PFSK-1 (cell line): Measurements from ENCODE around the gene VKORC1L1.

Source experiments
- FOXP2 ChIP-seq: optimal IDR thresholded peaks from 2 replicates; pipeline ENCODE3; 2011; ENCODE audit warnings: borderline replicate concordance, control low read depth, inconsistent platforms; ENCODE audit not compliant: insufficient read depth; ENCODE audit errors: extremely low read length, extremely low read depth
- POLR2AphosphoS5 ChIP-seq: IDR thresholded peaks from 2 replicates; pipeline ENCODE4 v1.6.1; 2012; ENCODE audit warnings: low read depth, mild to moderate bottlenecking, control low read depth, low read length, moderate library complexity
- SIN3A ChIP-seq: IDR thresholded peaks from 2 replicates; pipeline ENCODE4 v1.6.1; 2012; ENCODE audit warnings: mild to moderate bottlenecking, low read length, moderate library complexity, borderline replicate concordance; ENCODE audit not compliant: insufficient read depth
- TAF1 ChIP-seq: IDR thresholded peaks from 2 replicates; pipeline ENCODE4 v1.6.1; 2012; ENCODE audit warnings: low read length, control low read depth, borderline replicate concordance; ENCODE audit not compliant: insufficient read depth
- TF ChIP-seq, protein P1 (sequence below), 2 experiments: IDR thresholded peaks; 2 replicates each; pipeline versions ENCODE4 v1.6.1 to v1.8.0; 2011 to 2012; ENCODE audit warnings: low read depth in 2 of 2, low read length in 2 of 2, control low read depth in 1 of 2, inconsistent platforms in 1 of 2, mild to moderate bottlenecking in 1 of 2, moderate library complexity in 1 of 2; ENCODE audit not compliant: insufficient read depth in 1 of 2

The VKORC1L1 gene

DNA sequence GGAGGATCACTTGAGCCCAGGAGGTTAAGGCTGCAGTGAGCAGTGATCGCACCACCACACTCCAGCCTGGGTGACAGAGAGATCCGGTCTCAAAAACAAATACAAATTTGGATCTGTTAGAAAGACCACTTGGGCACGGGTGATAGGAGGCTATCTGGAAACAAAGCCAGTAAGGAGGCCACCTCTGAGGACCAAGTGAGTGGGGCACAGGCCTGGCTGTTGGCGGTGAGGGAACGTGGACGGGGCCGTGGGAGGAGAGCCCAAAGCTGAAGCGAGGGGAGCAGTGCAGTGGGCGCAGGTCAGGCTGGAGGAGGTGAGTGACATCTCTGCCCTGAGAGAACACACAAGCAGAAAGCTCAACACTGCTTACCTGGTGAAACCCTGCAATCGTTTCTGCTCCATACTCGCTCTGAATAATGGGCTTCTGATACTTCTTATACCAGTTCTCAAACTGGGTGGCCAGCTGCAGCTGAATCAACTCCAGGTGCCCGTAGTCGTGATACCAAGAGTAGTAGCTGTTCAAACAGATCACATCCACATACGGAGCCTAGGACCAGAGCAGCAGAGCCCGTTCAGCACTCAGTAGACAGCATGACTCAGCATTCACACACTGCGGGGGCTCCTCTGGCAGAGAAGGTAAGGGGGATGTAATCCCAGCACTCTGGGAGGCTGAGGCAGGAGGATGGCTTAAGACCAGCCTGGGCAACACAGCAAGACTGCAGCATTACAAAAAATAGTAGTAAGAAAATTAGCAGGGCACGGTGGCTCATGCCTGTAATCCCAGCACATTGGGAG is 94.7 kb downstream of the VKORC1L1 start:
- TF ChIP-seq, protein P1, sequence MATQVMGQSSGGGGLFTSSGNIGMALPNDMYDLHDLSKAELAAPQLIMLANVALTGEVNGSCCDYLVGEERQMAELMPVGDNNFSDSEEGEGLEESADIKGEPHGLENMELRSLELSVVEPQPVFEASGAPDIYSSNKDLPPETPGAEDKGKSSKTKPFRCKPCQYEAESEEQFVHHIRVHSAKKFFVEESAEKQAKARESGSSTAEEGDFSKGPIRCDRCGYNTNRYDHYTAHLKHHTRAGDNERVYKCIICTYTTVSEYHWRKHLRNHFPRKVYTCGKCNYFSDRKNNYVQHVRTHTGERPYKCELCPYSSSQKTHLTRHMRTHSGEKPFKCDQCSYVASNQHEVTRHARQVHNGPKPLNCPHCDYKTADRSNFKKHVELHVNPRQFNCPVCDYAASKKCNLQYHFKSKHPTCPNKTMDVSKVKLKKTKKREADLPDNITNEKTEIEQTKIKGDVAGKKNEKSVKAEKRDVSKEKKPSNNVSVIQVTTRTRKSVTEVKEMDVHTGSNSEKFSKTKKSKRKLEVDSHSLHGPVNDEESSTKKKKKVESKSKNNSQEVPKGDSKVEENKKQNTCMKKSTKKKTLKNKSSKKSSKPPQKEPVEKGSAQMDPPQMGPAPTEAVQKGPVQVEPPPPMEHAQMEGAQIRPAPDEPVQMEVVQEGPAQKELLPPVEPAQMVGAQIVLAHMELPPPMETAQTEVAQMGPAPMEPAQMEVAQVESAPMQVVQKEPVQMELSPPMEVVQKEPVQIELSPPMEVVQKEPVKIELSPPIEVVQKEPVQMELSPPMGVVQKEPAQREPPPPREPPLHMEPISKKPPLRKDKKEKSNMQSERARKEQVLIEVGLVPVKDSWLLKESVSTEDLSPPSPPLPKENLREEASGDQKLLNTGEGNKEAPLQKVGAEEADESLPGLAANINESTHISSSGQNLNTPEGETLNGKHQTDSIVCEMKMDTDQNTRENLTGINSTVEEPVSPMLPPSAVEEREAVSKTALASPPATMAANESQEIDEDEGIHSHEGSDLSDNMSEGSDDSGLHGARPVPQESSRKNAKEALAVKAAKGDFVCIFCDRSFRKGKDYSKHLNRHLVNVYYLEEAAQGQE (IDR thresholded peaks at IDR 0.05; ENCODE audit: insufficient read depth in 1 of 2, low read depth in 2 of 2, low read length in 2 of 2): no peak
- TF ChIP-seq SIN3A (no peak), FOXP2 (no peak)

DNA sequence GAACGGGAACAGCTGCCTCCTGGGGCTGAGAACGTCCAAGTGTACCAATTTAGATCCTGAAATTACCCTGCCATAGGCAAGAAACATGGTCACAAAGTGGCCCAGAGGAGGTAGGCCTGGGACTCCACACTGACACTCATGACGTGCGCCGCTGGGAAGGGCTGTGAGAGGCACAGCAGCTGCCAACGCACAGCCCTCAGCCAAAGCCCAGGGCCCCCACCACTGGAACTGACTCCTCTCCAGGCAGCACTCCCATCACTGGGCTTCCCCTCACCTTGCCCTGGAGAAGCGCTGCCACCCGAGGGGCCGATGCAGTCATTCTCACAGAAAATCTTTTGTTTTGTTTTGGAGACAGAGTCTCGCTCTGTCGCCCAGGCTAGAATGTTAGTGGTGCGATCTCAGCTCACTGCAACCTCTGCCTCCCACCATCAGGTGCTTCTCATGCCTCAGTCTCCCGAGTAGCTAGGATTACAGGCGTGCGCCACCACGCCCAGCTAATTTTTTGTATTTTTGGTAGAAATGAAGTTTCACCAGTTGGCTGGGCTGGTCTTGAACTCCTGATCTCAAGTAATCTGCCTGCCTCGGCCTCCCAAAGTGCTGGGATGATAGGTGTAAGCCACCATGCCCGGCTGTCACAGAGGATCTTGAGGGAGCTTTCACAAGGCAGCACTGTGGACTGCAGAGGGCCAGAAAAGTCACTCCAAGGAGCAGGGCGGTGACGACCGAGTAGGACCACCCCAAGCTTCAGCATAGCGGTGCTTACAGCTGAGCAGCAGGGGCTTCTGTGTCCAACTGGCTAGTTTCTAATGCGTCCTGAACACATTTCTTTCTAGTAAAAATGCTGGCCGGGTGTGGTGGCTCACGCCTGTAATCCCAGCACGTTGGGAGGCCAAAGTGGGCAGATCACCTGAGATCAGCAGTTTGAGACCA is 95.6 kb downstream of the VKORC1L1 start:
- no peak for TF ChIP-seq TAF1
- TF ChIP-seq, protein P1 (IDR thresholded peaks at IDR 0.05; ENCODE audit: insufficient read depth in 1 of 2, low read depth in 2 of 2, low read length in 2 of 2): no peak
- TF ChIP-seq POLR2AphosphoS5: no peak
- no peak for TF ChIP-seq SIN3A
- no peak for TF ChIP-seq FOXP2

DNA sequence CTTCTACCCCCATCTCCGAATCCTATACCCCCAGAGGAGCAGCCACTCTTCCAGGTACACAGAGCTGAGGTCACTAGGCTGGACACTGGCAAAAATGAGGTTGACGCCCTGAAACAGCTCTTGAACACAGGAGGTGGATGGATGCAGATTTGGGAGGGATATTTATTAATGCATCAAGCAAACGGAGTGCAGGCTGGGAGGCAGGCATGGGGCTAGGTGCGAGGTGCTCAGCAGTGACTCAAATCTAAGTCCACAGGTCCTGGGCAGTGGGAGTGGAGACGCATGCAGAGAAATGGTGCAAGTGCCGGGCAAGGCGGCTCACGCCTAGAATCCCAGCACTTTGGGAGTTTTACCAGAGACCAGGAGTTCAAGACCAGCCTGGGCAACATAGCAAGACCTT is 98.1 kb downstream of the VKORC1L1 start:
- TF ChIP-seq POLR2AphosphoS5 (no peak), TAF1 (no peak), SIN3A (no peak), FOXP2 (no peak)
- TF ChIP-seq, protein P1 (IDR thresholded peaks at IDR 0.05; ENCODE audit: insufficient read depth in 1 of 2, low read depth in 2 of 2, low read length in 2 of 2): no peak

DNA sequence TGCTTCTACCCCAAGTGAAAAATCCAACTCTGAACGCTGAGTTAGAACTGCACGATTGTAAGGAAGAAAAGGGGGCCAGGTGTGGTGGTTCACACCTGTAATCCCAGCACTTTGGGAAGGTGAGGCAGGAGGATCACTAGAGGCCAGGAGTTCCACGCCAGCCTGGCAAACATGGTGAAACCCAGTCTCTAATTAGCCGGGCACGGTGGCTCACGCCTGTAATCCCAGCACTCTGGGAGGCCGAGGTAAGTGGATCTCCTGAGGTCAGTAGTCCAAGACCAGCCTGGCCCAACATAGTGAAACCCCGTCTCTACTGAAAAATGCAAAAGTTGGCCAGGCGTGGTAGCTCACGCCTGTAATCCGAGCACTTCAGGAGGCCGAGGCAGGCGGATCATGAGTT is 100.1 kb downstream of the VKORC1L1 start:
- TF ChIP-seq POLR2AphosphoS5 (no peak), TAF1 (no peak), SIN3A (no peak)
- TF ChIP-seq, protein P1 (IDR thresholded peaks at IDR 0.05; ENCODE audit: insufficient read depth in 1 of 2, low read depth in 2 of 2, low read length in 2 of 2): no peak
